IPS-15b (cell line): ENCODE measurements around the gene OLIG1.

Experiments
- H3K27me3 ChIP-seq: one replicate; pipeline ENCODE4 v1.6.1; 2013; ENCODE audit warnings: low read length; ENCODE audit not compliant: control insufficient read depth, insufficient read depth
- H3K36me3 ChIP-seq: one replicate; pipeline ENCODE4 v1.6.1; 2013; ENCODE audit warnings: low read length; ENCODE audit not compliant: control insufficient read depth, insufficient read depth
- H3K4me1 ChIP-seq: one replicate; pipeline ENCODE4 v1.6.1; 2013; ENCODE audit warnings: mild to moderate bottlenecking, low read length; ENCODE audit not compliant: control insufficient read depth, insufficient read depth
- H3K4me3 ChIP-seq: one replicate; pipeline ENCODE4 v1.5.1; 2013; ENCODE audit warnings: low read depth, low read length
- H3K9ac ChIP-seq: one replicate; pipeline ENCODE4 v1.6.1; 2013; ENCODE audit warnings: low read depth, mild to moderate bottlenecking, low read length
- H3K9me3 ChIP-seq: one replicate; pipeline ENCODE4 v1.6.1; 2013; ENCODE audit warnings: mild to moderate bottlenecking, low read length; ENCODE audit not compliant: control insufficient read depth, insufficient read depth

OLIG1 gene

DNA sequence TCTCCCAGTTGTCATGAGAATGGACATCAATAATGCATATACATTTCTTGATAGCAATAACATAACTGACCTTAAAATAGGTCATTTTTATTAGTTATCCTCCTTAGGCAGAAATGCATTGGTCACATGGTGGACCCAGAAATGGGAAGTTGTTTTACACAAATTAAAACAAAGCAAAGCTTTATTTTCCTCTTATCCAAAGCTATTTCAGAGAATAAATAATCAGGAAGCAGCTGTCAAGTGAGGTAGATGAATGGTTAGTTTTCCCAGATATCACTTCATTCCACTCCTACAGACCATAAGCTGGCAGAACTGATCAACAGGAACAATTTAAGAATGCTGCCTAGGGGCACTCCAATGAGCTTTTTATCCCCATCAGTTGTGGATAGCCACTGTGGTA, 16.0 kb upstream of the OLIG1 start:
- Histone ChIP-seq H3K4me1 (no peaks in the 10 kb centered on the region), H3K27me3 (peaks cover 19% of the 10 kb centered on the region), H3K9me3 (no peaks in the 10 kb centered on the region), H3K9ac (no peak overlapping the region), H3K36me3 (no peaks in the 10 kb centered on the region), H3K4me3 (no peak overlapping the region)

- H3K4me1 ChIP-seq = no peaks in the 10 kb centered on the region
- H3K27me3 ChIP-seq = peaks cover 35% of the 10 kb centered on the region
- H3K9ac ChIP-seq = no peak overlapping the region
- H3K4me3 ChIP-seq = no peak overlapping the region
- no peaks in the 10 kb centered on the region for H3K36me3 ChIP-seq
- H3K9me3 ChIP-seq = no peaks in the 10 kb centered on the region
Measured at GRCh38 chr21:33055991-33056390, 13.9 kb upstream of the OLIG1 start.

- Histone ChIP-seq H3K27me3 (peaks cover 44% of the 10 kb centered on the region), H3K4me3 (no peak overlapping the region), H3K9me3 (no peaks in the 10 kb centered on the region)
Measured at GRCh38 chr21:33057385-33057940, 12.5 kb upstream of the OLIG1 start.

GRCh38 chr21:33058527-33058926, 11.4 kb upstream of the OLIG1 start:
- H3K9ac ChIP-seq = no peak overlapping the region
- H3K4me1 ChIP-seq = no peaks in the 10 kb centered on the region
- H3K4me3 ChIP-seq = no peak overlapping the region
- no peaks in the 10 kb centered on the region for H3K9me3 ChIP-seq
- peaks cover 52% of the 10 kb centered on the region for H3K27me3 ChIP-seq
- no peaks in the 10 kb centered on the region for H3K36me3 ChIP-seq

More at GRCh38 chr21:33057385-33057940, 12.5 kb upstream of the OLIG1 start:
- Histone ChIP-seq H3K9ac (no peak overlapping the region), H3K4me1 (no peaks in the 10 kb centered on the region), H3K36me3 (no peaks in the 10 kb centered on the region)

DNA sequence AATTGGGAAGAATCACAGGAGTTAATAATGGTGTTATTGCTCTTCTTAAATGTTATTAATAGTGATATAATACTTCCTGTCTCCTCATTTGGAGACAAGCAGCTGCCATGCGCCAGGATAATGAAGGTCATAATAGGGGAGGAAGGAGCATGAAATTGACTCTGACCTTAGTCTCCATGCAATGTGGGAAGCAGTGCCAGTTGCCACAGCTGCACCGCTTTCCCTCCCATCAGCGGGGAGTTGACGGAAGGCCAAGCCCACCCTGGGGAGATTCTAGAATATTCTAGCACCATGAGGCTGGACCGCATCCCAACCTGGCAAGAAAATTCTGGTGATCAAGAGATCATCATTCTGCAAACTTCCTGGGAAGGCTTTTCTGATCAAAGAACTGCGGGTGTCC, 11.0 kb upstream of the OLIG1 start:
- Histone ChIP-seq H3K36me3 (no peaks in the 10 kb centered on the region), H3K9me3 (no peaks in the 10 kb centered on the region), H3K4me1 (no peaks in the 10 kb centered on the region), H3K27me3 (peaks cover 54% of the 10 kb centered on the region), H3K4me3 (no peak overlapping the region), H3K9ac (no peak overlapping the region)

DNA sequence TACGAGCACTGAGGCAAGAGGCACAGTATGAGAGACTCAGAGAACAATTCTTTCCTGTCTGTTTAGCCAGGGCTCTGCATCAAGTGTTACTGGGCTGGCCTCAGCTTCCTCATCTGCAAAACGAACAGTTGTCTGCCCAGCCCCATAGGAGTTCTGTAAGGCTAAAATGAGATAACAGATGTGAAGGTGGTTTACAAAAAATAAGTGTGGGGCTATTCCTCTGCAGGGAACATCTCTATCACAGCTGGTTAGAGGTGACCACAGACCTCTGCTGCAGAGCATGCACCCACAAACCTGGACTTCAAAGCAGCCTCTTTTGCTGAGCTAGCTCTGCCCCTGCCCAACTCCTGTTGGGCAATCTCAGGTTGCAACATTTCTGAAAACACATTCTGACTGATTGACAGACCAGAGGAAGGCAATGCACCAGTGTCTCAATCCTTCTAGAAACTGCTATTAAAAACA, 10.5 kb upstream of the OLIG1 start:
- Histone ChIP-seq H3K4me3 (no peak overlapping the region), H3K36me3 (no peaks in the 10 kb centered on the region), H3K27me3 (peaks cover 57% of the 10 kb centered on the region), H3K9me3 (no peaks in the 10 kb centered on the region), H3K9ac (no peak overlapping the region), H3K4me1 (no peaks in the 10 kb centered on the region)

GRCh38 chr21:33061233-33061632, 8.7 kb upstream of the OLIG1 start:
- H3K4me3 ChIP-seq = no peak overlapping the region
- peaks cover 5% of the 10 kb centered on the region for H3K4me1 ChIP-seq
- H3K36me3 ChIP-seq = no peaks in the 10 kb centered on the region
- peaks cover 74% of the 10 kb centered on the region for H3K27me3 ChIP-seq
- no peak overlapping the region for H3K9ac ChIP-seq
- H3K9me3 ChIP-seq = no peaks in the 10 kb centered on the region

DNA sequence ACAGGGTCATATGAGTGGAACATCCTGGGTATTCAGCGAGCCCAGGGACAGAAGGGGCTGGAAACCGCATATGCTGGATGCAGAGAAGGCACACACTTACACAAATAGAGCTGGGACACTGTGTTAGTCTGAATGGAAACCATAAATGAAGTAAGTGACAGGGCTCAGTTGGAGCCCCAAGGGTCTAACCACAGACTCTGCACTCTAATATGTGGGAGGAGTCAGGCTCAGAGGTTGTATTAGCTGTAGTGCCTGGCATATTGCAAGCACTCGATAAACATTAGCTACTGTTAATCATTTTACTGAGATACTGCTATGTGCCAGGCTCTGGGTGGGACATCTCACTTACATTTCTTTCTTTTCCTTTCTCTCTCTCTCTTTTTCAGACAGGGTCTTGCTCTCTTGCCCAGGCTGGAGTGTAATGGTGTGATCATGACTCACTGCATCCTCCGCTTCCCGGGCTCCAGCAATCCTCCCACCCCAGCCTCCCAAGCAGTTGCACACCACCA, 6.5 kb upstream of the OLIG1 start:
- no peaks in the 10 kb centered on the region for H3K36me3 ChIP-seq
- peaks cover 5% of the 10 kb centered on the region for H3K4me1 ChIP-seq
- no peaks in the 10 kb centered on the region for H3K9me3 ChIP-seq
- H3K27me3 ChIP-seq = peaks cover 88% of the 10 kb centered on the region
- no peak overlapping the region for H3K4me3 ChIP-seq
- no peak overlapping the region for H3K9ac ChIP-seq

GRCh38 chr21:33063907-33064622, 5.9 kb upstream of the OLIG1 start:
- no peaks in the 10 kb centered on the region for H3K36me3 ChIP-seq
- no peak overlapping the region for H3K4me3 ChIP-seq
- H3K9ac ChIP-seq = no peak overlapping the region
- H3K27me3 ChIP-seq = peaks cover 91% of the 10 kb centered on the region
- no peaks in the 10 kb centered on the region for H3K9me3 ChIP-seq
- H3K4me1 ChIP-seq = peaks cover 5% of the 10 kb centered on the region

DNA sequence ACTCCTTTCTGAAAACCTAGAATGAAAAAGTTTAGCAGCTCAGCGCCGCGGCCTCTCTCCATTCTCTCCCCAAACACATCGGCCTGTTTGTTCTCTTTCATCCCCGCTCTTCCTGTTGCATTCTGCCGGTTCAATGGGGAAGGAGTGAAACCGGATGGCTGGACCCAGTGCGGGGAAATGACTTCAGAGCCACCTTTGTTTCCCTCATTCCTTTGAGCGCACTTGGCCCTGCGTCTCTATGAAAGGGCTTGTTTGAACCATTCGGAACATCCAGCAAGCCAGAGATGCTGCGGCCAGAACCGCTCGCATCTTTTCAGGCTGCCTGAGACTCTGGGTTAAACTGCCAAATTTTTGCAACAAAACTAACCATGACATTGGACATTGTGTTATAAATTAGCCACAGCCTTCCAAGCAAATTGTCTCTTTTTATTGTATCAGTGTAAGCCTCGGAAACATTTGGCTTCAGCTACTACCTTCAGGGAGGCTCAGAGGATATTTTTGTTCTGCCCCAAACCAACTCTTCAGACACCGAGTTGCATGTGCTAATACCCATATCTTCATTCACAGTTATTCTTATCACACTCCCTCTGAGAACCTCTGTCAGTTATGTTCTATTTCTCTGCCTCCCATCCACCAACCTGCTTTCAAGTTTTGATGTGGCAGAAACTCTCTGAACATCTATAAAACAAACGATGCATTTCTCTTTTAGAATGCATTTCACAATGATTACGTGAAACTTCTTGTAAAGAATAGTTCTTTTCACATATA, 5.1 kb upstream of the OLIG1 start:
- Histone ChIP-seq H3K36me3 (no peaks in the 10 kb centered on the region), H3K9ac (no peak overlapping the region), H3K9me3 (no peaks in the 10 kb centered on the region), H3K4me3 (no peak overlapping the region), H3K27me3 (peaks cover 92% of the 10 kb centered on the region), H3K4me1 (peaks cover 5% of the 10 kb centered on the region)

DNA sequence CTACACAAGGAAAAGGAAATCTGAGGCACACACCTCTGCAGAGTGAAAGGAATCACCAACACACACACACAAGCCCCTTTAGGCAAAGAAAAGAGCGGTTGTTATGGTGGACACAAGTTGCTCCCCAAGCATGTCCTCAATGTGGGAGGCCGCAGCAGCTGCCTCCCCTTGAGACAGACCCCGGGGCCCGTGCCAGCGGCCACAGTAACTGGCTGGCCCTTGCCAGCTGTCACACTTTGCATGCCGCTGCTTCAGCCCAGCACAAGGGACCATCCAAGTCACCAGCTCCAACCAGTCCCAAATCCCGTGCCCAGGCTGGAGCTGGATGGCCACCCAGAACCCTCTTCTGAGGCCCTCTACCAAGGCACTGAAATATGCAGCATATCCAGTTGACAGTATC, 2.9 kb upstream of the OLIG1 start:
- Histone ChIP-seq H3K9me3 (no peaks in the 10 kb centered on the region), H3K4me1 (peaks cover 8% of the 10 kb centered on the region), H3K27me3 (peaks cover 91% of the 10 kb centered on the region), H3K9ac (no peak overlapping the region), H3K36me3 (no peaks in the 10 kb centered on the region), H3K4me3 (no peak overlapping the region)
